ENCODE data around the gene KIAA2012. TPM values are rescaled to one million over a fixed set of nuclear protein-coding genes. Genes with fewer than 3 reads are reported as not detected.

KIAA2012 gene
- total RNA-seq, 4 donors from 2014 or later, result 0.15 to 0.76 (median 0.26) TPM; not detected in 1

DNA sequence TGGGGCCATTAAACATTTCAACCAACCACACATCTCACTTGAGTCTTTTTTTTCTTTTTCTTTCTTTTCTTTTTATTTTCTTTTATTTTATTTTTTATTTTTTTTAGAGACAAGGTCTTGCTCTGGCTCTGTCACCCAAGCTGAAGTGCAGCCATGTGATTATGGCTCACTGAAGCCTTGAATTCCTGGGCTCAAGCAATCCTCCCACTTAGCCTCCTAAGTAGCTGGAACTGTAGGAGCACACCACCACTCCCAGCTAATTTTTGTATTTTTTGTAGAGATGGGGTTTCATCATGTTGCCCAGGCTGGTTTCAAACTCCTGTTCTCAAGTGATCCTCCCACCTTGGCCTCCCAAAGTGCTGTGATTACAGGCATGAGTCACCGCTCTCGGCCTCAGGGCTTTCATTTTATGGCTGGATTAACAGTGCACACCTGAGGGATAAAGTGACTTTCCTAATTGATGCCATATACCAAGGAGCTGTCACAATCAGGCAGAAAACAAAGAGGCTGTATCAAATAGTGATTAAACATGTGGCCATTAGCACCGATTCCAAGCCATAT, 21.5 kb downstream of the KIAA2012 start:
- H3K36me3 ChIP-seq, result no peaks in the 10 kb centered on the region
- intact Hi-C loops (cut with DNase I; ENCODE audit: low total_unique reads), result no loop called here
- TF ChIP-seq CTCF (IDR thresholded peaks at IDR 0.05) (no peak), POLR2A (IDR thresholded peaks at IDR 0.05) (no peak)

GRCh38 chr2:202095235-202095634, 22.2 kb downstream of the KIAA2012 start:
- no peaks in the 10 kb centered on the region for H3K4me1 ChIP-seq
- no peak for DNase-seq
- no peaks in the 10 kb centered on the region for H3K36me3 ChIP-seq
- H3K4me3 ChIP-seq, result no peak overlapping the region
- H3K9me3 ChIP-seq, result no peaks in the 10 kb centered on the region
- no peaks in the 10 kb centered on the region for H3K27me3 ChIP-seq
- H3K27ac ChIP-seq, result no peak overlapping the region
- intact Hi-C loops (cut with DNase I; ENCODE audit: low total_unique reads), result no loop called here
- TF ChIP-seq CTCF (IDR thresholded peaks at IDR 0.05) (no peak), POLR2A (IDR thresholded peaks at IDR 0.05) (no peak)

More for the DNA sequence above, 21.5 kb downstream of the KIAA2012 start:
- no peaks in the 10 kb centered on the region for H3K9me3 ChIP-seq
- H3K27ac ChIP-seq, result no peak overlapping the region
- H3K27me3 ChIP-seq, result no peaks in the 10 kb centered on the region
- H3K4me1 ChIP-seq, result no peaks in the 10 kb centered on the region
- H3K4me3 ChIP-seq, result no peak overlapping the region
- no peak for DNase-seq

DNA sequence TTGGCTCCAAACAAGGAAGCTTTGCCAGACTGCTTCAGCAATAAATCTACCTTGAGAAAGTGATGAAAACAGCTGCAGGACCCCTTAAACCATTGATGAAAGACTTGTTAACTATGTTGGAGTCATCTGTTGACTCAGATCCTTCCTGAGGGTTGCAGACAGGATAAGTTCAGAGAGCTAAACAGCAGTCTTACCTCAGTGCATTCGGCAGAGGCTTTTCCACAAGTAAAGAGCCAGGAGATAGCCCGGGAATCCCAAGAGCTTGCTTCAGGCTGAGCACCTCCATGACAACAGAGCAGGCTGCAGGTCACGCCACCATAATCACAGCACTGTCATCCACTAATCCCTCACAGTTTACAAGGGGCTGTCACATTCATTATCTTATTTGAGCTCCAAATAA, 23.7 kb downstream of the KIAA2012 start:
- Histone ChIP-seq H3K4me3 (no peak overlapping the region), H3K27ac (no peak overlapping the region), H3K9me3 (no peaks in the 10 kb centered on the region), H3K36me3 (no peaks in the 10 kb centered on the region), H3K4me1 (no peaks in the 10 kb centered on the region), H3K27me3 (no peaks in the 10 kb centered on the region)
- intact Hi-C loops (cut with DNase I; ENCODE audit: low total_unique reads), result no loop called here
- TF ChIP-seq POLR2A (IDR thresholded peaks at IDR 0.05), result no peak
- TF ChIP-seq CTCF (IDR thresholded peaks at IDR 0.05), result no peak
- DNase-seq, result no peak

- H3K27ac ChIP-seq, result no peak overlapping the region
- H3K9me3 ChIP-seq, result no peaks in the 10 kb centered on the region
- H3K36me3 ChIP-seq, result no peaks in the 10 kb centered on the region
- H3K4me1 ChIP-seq, result no peaks in the 10 kb centered on the region
- intact Hi-C loops (cut with DNase I; ENCODE audit: low total_unique reads), result no loop called here
- no peak for DNase-seq
- H3K4me3 ChIP-seq, result no peak overlapping the region
- no peak for TF ChIP-seq POLR2A (IDR thresholded peaks at IDR 0.05)
- TF ChIP-seq CTCF (IDR thresholded peaks at IDR 0.05), result no peak
- no peaks in the 10 kb centered on the region for H3K27me3 ChIP-seq
These were observed 25.2 kb downstream of the KIAA2012 start for GRCh38 chr2:202098291-202098690.

DNA sequence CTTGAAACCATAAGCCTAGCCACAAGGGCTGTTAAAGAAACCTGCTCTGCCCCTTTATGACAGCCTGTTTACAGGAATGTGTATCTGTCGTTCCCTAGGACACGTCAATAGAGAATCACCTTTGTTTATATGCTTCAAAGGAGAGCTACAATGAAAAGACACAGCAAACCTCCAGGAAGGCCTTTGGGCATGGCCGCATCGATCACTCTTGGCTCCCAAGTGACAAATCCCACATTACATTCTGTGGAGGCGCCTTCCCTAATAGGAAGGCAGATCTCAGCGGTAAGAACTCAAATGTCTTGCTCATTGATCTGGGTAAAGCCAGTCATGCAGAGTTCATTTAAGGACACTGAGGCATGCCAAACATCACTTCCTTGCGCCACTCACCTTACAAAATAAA, 26.5 kb downstream of the KIAA2012 start:
- intact Hi-C loops (cut with DNase I; ENCODE audit: low total_unique reads), result no loop called here
- TF ChIP-seq CTCF (IDR thresholded peaks at IDR 0.05) (no peak), POLR2A (IDR thresholded peaks at IDR 0.05) (no peak)
- Histone ChIP-seq H3K36me3 (no peaks in the 10 kb centered on the region), H3K4me3 (no peak overlapping the region), H3K4me1 (no peaks in the 10 kb centered on the region), H3K27ac (no peak overlapping the region), H3K27me3 (no peaks in the 10 kb centered on the region), H3K9me3 (no peaks in the 10 kb centered on the region)
- DNase-seq, result no peak

Data from uterus (tissue), 4 donors.